Activated T-helper 9 cell treated with anti-CD3 and anti-CD28 coated beads, Interleukin-2, amount 50 U/mL, for 16 hours (primary cell): ENCODE results near the gene NSD2.

ENCODE experiments used
- DNase-seq: peaks from one replicate; pipeline ENCODE4 v3.0.0-alpha.2; 2020; ENCODE audit warnings: low read depth

NSD2 gene

DNA sequence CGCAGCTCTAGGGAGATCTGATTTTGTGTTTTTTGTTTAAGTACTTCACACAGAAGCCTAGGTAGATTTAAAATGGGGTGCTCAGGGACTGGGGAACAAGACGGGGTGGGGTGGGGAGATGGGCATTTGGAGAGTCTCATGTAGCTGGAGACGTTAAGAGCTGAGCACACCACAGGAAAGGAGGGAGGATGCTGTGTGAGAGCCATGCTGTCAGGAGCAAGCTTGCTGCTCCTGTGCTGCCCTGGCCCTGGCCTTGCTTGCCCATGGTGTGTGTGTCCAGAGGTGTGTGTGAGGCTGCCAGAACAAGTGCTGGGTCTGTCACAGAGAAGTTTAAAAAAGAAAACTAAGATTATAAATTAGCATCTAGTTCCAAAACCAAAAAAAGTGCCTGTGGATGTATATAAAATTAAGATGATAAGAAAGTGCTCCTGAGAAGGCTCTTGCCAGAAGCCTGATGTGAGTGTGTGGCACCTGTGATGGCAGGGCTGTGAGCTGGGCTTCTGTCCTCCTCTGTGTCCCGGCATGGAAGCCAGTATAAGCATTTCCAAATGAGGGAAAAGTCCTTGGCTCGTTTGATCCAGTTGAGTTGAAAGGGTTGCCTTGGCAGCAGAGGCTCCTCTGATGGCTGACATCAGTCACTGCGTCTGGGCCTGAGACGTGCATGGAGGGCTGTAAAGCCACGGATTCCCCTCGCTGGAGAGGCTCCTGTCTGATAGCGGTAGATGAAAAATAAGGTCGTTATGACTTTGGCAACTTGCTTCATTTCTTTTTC lies 74.1 kb downstream of the NSD2 start:
- no peak for DNase-seq

- DNase-seq = no peak
Observed at GRCh38 chr4:1945912-1946311, 74.7 kb downstream of the NSD2 start.

GRCh38 chr4:1948232-1948631 lies 77.0 kb downstream of the NSD2 start:
- no peak for DNase-seq

GRCh38 chr4:1948892-1949436 lies 77.8 kb downstream of the NSD2 start:
- no peak for DNase-seq

- no peak for DNase-seq
Observed at GRCh38 chr4:1950369-1950768, 79.2 kb downstream of the NSD2 start.

DNA sequence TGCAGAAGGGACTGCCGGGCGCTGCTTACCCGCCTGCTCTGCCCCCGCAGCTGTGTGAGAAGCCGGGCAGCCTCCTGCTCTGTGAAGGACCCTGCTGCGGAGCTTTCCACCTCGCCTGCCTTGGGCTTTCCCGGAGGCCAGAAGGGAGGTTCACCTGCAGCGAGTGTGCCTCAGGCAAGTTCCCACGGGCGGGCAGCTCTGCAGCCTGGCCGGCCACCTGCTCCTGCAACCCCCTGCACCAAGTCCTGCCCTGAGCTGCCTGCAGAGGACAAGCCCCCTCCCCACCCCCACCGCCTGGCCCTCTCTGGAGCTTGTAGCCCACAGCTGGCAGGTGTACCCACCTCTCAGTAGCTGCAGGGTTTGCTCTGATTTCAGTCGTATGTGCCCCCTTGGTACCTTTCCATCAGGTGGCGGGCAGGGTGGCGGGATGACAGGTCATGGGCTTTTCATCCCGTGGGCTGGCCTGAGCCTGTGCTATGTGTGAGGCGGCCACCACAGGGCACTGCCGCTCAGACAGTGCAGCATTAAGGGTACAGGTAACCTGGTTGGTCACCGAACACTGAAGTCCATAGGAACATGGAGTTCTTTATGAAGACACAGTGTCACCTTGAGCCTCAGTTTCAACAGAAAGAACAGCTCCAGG lies 81.0 kb downstream of the NSD2 start:
- no peak for DNase-seq

GRCh38 chr4:1952719-1953118 lies 81.5 kb downstream of the NSD2 start:
- DNase-seq = no peak

- no peak for DNase-seq
Observed at GRCh38 chr4:1953335-1953734, 82.1 kb downstream of the NSD2 start.

GRCh38 chr4:1956631-1957030 lies 85.4 kb downstream of the NSD2 start:
- no peak for DNase-seq

DNA sequence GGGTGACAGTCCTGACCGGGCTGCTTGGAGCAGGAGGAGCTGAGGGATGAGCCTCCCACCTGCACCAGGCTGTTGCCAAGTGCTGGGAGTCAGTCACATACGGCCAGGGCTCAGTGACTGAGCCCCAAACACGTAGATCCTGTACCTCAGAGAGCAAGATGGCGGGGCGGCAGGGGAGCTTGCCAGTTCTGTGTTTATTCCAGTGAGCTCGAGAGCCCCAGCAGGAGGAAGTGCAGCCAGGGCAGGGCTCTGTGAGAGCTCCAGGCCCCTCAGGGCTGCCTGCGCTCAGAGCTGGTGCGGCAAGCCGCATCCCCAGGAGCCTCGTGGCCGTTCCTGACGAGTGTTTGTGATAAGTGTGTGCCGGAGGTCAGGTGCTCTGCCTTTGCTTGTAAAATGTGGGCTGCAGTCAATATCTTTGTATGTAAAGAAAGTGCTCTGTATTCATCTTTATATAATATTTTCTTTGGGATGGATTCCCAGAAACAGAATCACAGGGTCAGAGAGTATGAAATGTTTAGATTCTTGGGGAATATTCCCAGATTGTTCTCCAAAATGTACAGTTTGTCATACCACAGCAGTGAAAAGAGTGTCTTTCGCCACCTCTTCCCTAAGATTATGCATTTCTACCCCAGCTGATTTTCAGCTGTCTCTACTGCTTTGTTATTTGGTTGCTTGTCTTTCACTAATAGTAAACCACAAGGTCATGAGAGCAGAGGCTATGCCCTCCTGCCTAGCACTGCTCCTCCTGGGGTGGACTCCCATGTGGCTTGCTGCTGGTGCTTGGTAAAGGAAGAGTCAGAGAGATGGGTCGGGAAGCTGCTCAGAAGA lies 87.3 kb downstream of the NSD2 start:
- no peak for DNase-seq

DNA sequence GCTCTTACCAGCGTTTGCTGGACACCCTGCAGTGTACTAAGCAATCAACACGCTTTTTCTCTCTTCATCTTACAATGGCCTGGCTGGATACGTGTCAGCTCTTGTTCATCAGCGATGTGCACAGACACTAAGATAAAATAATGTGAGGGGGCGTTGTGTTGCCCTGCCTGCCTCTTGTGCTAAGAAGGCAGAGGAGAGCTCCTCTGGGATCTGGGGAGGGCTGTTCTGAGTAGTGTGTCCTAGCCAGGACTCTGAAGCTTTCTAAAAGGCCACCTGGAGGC lies 87.9 kb downstream of the NSD2 start:
- no peak for DNase-seq

DNA sequence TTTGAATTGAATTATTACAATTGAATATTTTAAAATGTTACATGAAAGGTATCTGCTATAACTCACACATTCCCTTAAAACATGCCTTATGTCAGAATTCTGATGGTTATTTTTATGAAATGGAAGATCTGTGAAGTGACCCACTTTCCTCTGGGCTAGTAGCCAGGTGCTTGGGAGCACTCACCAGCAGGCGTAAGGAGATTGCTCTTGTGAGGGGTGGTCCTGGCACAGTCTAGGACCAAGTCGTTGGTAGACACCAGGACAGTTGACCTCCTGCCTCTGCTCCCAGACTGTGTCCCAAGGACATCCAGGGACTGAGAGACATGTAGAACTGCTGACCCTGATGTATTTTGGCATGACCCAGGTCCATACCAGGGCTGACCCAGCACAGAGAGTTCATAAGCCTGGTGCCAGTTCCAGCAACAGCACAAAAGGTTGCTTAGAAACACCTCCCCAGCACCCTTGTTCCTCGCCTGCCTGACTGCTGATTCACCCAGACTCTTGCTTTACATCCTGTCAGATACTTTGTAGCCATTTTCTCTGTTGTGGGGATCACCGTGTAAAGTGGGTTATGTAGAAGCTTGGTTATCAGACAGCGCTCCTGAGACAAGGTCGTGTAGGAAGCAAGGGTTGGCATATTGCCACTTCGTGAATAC lies 89.1 kb downstream of the NSD2 start:
- DNase-seq = no peak

GRCh38 chr4:1961038-1961437 lies 89.8 kb downstream of the NSD2 start:
- no peak for DNase-seq

- no peak for DNase-seq
Observed at GRCh38 chr4:1961563-1961962, 90.4 kb downstream of the NSD2 start.

DNA sequence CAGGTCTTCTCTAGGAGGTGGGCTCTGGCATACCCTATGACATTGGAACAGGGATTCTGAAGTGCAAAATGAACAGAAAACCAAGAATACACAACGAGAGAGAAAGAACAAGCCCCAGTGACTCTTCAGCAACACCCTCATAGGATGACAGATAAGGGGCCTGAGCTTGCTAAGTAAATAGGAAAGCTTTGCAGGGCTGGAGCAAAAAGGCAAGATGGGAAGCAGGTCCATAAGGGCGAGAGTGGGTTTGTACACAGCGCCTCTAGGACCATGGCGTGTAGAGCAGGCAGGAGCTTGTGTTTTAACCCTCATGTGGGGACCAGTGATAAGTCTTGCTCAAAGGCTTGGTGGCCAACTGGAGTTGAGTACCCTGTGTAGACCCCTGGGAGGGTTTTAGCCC lies 91.8 kb downstream of the NSD2 start:
- no peak for DNase-seq

DNA sequence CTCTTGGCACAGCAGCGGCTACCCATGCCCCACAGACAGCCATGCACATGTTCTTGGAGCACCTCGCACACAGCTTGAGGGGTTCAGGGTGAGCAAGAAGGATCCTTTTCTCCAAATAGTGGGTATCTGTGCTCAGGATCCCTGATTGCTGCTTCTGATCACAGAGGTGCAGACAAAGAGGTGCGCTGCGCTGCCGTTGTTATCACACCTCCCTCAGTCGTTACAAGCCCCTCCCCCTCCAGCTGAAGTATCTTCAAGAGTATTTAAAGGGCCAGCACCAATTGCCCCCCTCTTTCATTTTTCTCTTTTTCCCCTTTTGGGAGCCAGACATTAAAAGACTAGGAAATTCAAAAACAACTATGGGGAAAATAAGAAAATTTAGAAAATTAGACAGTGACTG lies 93.2 kb downstream of the NSD2 start:
- DNase-seq = no peak

GRCh38 chr4:1964971-1965370 lies 93.8 kb downstream of the NSD2 start:
- no peak for DNase-seq

- no peak for DNase-seq
Observed at GRCh38 chr4:1967512-1968149, 96.4 kb downstream of the NSD2 start.

DNA sequence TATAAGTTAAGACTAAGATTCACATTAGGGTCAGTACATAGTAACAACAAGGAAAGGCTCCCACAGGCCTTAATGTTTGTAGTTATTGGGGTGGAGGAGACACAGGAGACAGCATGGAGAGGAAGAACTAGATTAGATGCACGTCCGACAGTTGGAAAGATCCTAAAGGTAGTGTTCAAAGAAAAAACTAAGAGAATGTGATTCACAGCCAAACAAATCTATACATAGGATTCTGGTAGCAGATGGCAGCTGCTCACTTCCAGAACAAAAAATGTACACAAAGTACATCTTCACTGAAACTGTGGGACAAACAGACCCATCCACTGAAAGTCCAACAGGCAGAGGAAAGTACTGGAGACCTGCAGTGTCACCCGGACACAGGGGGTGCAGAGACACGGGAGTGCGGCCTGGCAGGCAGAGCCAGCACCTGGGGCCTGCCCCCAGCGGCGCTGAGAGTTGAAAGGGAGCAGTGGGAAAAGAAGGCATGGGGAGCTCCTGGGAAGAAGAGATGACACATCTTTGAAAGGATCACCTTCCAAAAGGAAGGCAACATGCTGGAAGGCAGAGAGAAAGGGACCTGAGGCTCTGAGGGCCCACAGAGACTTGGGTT lies 97.6 kb downstream of the NSD2 start:
- DNase-seq = no peak

DNA sequence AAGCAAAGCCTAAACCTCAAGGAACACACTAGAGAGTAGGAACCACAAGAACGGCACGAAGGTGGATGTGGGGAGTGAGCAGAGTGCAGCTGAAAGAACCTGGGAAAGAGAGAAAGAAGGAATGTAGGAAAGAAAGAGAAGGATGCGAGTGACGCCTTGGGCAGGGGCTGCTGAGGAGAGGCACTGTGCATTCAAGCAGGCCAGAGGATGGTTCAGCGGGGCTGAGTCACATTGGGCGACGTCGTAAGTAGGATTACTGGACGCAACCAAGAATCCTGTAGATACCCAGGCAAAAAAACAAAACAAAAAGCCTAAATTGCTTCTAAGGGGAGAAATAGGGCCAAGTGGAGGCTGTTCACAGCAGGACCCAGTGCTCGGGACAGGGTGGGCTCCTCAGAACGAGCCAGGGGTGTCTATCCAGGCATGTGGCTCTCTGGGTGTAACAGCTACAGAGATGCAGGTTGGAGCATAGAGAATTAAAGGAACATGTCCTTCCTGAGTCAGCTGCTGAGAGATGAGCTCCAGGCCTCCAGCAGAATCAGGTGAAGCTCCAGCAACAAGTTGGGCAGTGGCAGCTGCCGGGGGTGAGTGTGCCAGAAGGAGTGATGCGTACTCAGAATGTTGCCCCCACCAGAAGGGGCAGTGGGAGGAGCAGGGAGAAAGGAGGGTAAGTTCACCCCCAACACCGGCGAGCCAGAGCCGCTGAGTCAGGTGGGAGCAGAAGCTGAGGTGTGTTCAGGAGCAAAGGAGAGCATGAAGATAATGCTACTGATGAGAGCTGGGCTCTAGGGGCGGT lies 98.9 kb downstream of the NSD2 start:
- DNase-seq = no peak

GRCh38 chr4:1970926-1971325 lies 99.7 kb downstream of the NSD2 start:
- no peak for DNase-seq
